Measurements from ENCODE around the gene ZNF385B.

ZNF385B gene

DNA sequence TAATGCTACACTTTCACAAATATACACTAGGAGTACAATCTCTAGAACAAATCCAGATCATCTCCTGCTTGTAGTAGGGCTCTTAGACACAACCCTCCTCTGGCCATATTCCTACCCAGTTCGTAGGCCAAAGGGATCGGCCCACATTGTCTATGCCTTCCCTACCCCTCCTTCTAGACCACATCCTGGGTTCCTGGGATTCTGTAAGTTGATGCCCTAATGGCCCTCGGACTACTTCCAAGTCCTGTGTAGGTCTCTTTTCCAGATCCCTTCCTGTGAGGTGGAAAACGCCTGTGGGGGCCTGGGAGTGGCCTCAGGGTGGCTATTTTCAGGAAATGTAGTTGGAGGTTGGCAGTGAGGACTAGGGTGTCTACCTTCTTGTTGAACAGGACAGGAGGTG lies 289.7 kb downstream of the ZNF385B start:
- H3K27me3 ChIP-seq (ENCODE audit: low read length): no peaks in the 10 kb centered on the region
- no peaks in the 10 kb centered on the region for H3K36me3 ChIP-seq (ENCODE audit: low read length)
- no peak overlapping the region for H3K27ac ChIP-seq (ENCODE audit: low read depth, low read length)

DNA sequence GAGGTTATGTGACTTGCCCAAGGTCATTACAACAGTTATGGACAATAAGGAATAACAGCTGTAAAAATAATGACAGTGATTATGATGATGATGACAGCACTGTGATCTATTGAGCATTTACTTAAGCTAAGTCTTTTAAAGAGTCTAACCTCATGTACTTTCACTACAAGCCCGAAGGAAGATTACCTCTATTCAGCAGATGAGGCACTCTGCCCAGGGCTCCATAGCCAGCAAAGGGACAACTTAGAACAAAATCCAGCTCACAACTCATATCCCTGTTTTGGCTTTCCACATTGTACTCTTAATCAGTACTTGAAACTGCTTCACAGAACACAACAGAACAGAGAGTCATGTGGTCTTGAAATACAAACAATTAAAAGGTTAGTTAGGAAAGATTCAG lies 290.2 kb downstream of the ZNF385B start:
- Histone ChIP-seq H3K9ac (ENCODE audit: low read length) (no peak overlapping the region), H3K9me2 (replicated peaks; ENCODE audit: insufficient read depth, low read length) (no peaks in the 10 kb centered on the region), H3K9me3 (ENCODE audit: insufficient read depth, low read length) (no peaks in the 10 kb centered on the region), H4K20me1 (ENCODE audit: low read depth, low read length) (no peaks in the 10 kb centered on the region), H3K27ac (ENCODE audit: low read depth, low read length) (no peak overlapping the region), H2AFZ (ENCODE audit: low read depth, low read length, severe bottlenecking) (no peak overlapping the region), H3K4me3 (ENCODE audit: insufficient read depth, low read length, poor library complexity, severe bottlenecking) (no peak overlapping the region), H3K36me3 (ENCODE audit: low read length) (no peaks in the 10 kb centered on the region), H3K27me3 (ENCODE audit: low read length) (no peaks in the 10 kb centered on the region), H3K4me2 (ENCODE audit: low read depth, low read length, poor library complexity, severe bottlenecking) (no peak overlapping the region), H3K79me2 (ENCODE audit: insufficient read depth, low read length) (no peaks in the 10 kb centered on the region), H3F3A (ENCODE audit: insufficient read depth) (no peaks in the 10 kb centered on the region)
- TF ChIP-seq, protein P1, sequence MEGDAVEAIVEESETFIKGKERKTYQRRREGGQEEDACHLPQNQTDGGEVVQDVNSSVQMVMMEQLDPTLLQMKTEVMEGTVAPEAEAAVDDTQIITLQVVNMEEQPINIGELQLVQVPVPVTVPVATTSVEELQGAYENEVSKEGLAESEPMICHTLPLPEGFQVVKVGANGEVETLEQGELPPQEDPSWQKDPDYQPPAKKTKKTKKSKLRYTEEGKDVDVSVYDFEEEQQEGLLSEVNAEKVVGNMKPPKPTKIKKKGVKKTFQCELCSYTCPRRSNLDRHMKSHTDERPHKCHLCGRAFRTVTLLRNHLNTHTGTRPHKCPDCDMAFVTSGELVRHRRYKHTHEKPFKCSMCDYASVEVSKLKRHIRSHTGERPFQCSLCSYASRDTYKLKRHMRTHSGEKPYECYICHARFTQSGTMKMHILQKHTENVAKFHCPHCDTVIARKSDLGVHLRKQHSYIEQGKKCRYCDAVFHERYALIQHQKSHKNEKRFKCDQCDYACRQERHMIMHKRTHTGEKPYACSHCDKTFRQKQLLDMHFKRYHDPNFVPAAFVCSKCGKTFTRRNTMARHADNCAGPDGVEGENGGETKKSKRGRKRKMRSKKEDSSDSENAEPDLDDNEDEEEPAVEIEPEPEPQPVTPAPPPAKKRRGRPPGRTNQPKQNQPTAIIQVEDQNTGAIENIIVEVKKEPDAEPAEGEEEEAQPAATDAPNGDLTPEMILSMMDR (IDR thresholded peaks at IDR 0.05; ENCODE audit: insufficient read depth, low read length, poor library complexity, severe bottlenecking): no peak
- no peak for TF ChIP-seq EZH2phosphoT487 (conservative IDR thresholded peaks at IDR 0.05; ENCODE audit: low read length)

More for the DNA sequence above, 289.7 kb downstream of the ZNF385B start:
- no peak overlapping the region for H3K9ac ChIP-seq (ENCODE audit: low read length)
- H3F3A ChIP-seq (ENCODE audit: insufficient read depth): no peaks in the 10 kb centered on the region
- H3K4me3 ChIP-seq (ENCODE audit: insufficient read depth, low read length, poor library complexity, severe bottlenecking): no peak overlapping the region
- H3K9me2 ChIP-seq (replicated peaks; ENCODE audit: insufficient read depth, low read length): no peaks in the 10 kb centered on the region
- TF ChIP-seq, protein P1 (IDR thresholded peaks at IDR 0.05; ENCODE audit: insufficient read depth, low read length, poor library complexity, severe bottlenecking): no peak
- no peak for TF ChIP-seq EZH2phosphoT487 (conservative IDR thresholded peaks at IDR 0.05; ENCODE audit: low read length)
- no peak overlapping the region for H3K4me2 ChIP-seq (ENCODE audit: low read depth, low read length, poor library complexity, severe bottlenecking)
- H4K20me1 ChIP-seq (ENCODE audit: low read depth, low read length): no peaks in the 10 kb centered on the region
- no peaks in the 10 kb centered on the region for H3K79me2 ChIP-seq (ENCODE audit: insufficient read depth, low read length)
- no peaks in the 10 kb centered on the region for H3K9me3 ChIP-seq (ENCODE audit: insufficient read depth, low read length)
- H2AFZ ChIP-seq (ENCODE audit: low read depth, low read length, severe bottlenecking): no peak overlapping the region

DNA sequence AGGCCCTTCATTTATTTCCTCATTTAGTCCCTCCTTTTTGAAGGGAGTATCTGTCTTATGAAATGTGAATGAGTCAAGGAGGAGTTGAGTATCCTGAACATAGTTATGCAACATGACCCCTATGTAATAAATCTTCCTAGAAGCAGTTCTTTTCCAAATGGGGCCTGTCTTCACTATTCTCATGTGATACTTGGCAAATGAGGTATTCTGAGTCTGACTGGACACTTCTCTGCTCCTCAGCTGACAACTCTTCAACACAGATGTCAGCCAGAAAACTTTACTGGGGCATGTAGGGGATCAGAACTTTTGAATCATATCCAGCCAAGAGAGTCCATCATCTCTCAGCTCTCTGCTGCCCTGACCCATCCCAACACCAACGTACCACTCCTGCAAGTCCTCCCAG lies 291.6 kb downstream of the ZNF385B start:
- Histone ChIP-seq H3K4me2 (ENCODE audit: low read depth, low read length, poor library complexity, severe bottlenecking) (no peak overlapping the region), H3F3A (ENCODE audit: insufficient read depth) (no peaks in the 10 kb centered on the region), H3K36me3 (ENCODE audit: low read length) (no peaks in the 10 kb centered on the region), H2AFZ (ENCODE audit: low read depth, low read length, severe bottlenecking) (no peak overlapping the region), H3K27me3 (ENCODE audit: low read length) (no peaks in the 10 kb centered on the region), H3K9ac (ENCODE audit: low read length) (no peak overlapping the region), H3K9me3 (ENCODE audit: insufficient read depth, low read length) (no peaks in the 10 kb centered on the region), H3K27ac (ENCODE audit: low read depth, low read length) (no peak overlapping the region), H3K9me2 (replicated peaks; ENCODE audit: insufficient read depth, low read length) (no peaks in the 10 kb centered on the region), H3K4me3 (ENCODE audit: insufficient read depth, low read length, poor library complexity, severe bottlenecking) (no peak overlapping the region), H3K79me2 (ENCODE audit: insufficient read depth, low read length) (no peaks in the 10 kb centered on the region), H4K20me1 (ENCODE audit: low read depth, low read length) (no peaks in the 10 kb centered on the region)
- TF ChIP-seq EZH2phosphoT487 (conservative IDR thresholded peaks at IDR 0.05; ENCODE audit: low read length): no peak
- TF ChIP-seq, protein P1 (IDR thresholded peaks at IDR 0.05; ENCODE audit: insufficient read depth, low read length, poor library complexity, severe bottlenecking): no peak
